Cardiac fibroblast (primary cell): ENCODE measurements around the gene EFCAB10.

ENCODE experiments used
- DNase-seq, 2 donors: peaks; one replicate each; pipeline versions ENCODE4 v3.0.0 to v3.0.0-alpha.2; 2010; ENCODE audit warnings: low read depth in 2 of 2
- H3K4me3 ChIP-seq, 2 donors: replicated peaks in 1 of 2; 1 replicate in 1 of 2; 2 replicates in 1 of 2; pipeline ENCODE4 v1.5.1; 2011; ENCODE audit warnings: low read depth in 2 of 2, low read length in 2 of 2, mild to moderate bottlenecking in 2 of 2, moderate library complexity in 1 of 2
- CTCF ChIP-seq: IDR thresholded peaks from one replicate; pipeline ENCODE4 v1.5.1; 2011; ENCODE audit warnings: low read depth, mild to moderate bottlenecking, low read length, inconsistent platforms

EFCAB10 gene

GRCh38 chr7:105621176-105621575 is 39.9 kb upstream of the EFCAB10 start:
- DNase-seq = no peak
- no peak for TF ChIP-seq CTCF
- no peak overlapping the region for H3K4me3 ChIP-seq

GRCh38 chr7:105619590-105619989 is 38.3 kb upstream of the EFCAB10 start:
- no peak for TF ChIP-seq CTCF
- no peak for DNase-seq

GRCh38 chr7:105618016-105618296 is 36.7 kb upstream of the EFCAB10 start:
- no peak overlapping the region for H3K4me3 ChIP-seq
- DNase-seq = no peak
- TF ChIP-seq CTCF = no peak

More at GRCh38 chr7:105619590-105619989, 38.3 kb upstream of the EFCAB10 start:
- no peak overlapping the region for H3K4me3 ChIP-seq

GRCh38 chr7:105617280-105618015 is 36.2 kb upstream of the EFCAB10 start:
- no peak for TF ChIP-seq CTCF
- DNase-seq = no peak
- no peak overlapping the region for H3K4me3 ChIP-seq

- DNase-seq = no peak
- TF ChIP-seq CTCF = no peak
- H3K4me3 ChIP-seq = no peak overlapping the region
These were observed 33.1 kb upstream of the EFCAB10 start for GRCh38 chr7:105614341-105614840.

GRCh38 chr7:105613611-105614330 is 32.5 kb upstream of the EFCAB10 start:
- no peak overlapping the region for H3K4me3 ChIP-seq
- no peak for DNase-seq
- TF ChIP-seq CTCF = no peak
